NCI-H2029 (cell line): ENCODE results near the gene HAGHL.
"Not testable (repeated sequence)": the region's sequence is repeated elsewhere in the genome, so short reads cannot be mapped to it uniquely, and the experiment has no call there.

ENCODE experiments used
- DNase-seq: peaks from one replicate; lab custom pipeline; 2025; lab: John Stamatoyannopoulos, UW

The HAGHL gene

DNA sequence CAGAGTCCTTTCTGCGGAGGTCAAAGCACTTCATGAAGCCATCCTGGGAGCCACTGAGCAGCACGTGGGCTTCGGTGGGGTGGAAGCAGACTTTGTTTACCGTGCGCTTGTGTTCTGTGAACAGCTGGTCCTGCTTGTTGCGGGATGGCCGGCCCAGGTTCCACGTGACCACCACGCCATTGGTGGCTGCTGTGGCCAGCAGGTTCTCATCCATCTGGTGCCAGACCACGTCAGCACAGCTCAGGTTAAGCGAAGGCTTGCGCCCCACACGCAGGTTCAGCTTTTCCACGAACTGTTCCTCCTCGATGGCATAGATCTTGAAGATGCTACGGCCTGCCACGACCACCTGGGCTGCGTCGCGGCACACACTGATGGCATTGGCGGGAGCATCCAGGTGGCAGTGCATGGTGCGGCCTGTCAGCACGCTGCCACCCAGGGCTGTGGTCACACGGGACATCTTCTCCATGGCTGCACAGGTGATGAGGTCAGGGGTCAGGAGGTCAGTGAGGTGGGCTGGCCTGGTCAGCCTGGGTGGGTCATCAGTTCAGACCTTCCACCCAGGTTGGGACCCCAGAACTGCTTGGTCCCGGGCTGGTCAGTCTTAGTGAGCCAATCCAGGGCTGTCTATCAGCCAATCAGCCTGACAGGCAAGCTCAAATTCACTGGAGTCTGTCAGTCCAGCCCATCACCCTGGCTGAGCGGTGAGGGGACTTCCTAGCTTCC is 37.6 kb upstream of the HAGHL start:
- DNase-seq, result no peak

DNA sequence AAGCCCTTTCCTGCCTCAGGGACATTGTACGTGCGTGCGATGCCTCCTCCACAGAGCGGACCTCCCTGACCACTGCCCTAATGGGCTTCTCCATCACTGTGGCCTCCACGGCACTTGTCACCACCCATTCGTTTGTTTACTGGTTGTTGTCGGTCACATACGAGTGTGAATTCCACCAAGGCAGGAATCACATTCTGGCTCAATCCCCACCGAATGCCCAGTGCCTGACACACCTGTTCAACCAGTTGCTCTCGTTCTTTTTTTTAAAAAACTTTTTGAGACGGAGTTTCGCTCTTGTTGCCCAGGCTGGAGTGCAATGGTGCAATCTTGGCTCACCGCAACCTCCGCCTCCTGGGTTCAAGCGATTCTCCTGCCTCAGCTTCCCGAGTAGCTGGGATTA is 35.7 kb upstream of the HAGHL start:
- not testable (repeated sequence) for DNase-seq

DNA sequence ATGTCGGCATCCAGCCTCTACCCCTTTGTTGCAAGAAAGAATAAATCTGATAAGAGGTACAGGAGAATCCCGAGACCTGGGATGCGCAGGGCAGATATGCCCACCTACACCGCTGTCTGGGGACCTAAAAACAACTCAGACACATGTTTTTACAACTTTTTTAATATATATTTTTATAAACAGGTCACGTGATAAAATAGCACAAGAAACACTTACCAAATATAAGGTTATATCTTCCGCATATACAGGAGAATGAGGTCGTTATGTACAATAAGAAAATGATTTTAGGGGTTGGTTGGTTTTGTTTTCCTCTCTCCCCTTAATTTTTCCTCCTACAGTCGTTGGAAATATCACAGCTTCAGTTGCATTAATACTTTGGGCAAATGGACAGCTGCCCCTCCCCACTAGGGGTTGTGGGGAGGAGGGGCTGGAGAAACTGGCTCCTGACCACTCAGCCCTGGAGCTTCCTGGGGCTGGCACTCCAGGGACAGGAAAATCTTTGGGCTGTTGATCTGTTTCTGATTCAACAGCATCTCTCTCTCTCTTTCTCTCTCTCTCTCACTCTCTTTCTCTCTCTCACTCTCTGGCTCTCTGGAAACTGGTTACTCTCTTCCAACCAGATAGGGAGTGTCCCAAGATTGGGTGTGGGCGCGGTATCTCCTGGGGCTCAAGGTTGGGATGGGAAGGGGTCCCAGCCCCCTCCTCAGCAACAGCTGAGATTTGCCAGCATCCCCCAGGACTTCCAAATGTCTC is 34.4 kb upstream of the HAGHL start:
- DNase-seq, result no peak

GRCh38 chr16:693364-693763 is 33.5 kb upstream of the HAGHL start:
- DNase-seq, result no peak

- DNase-seq, result no peak
Observed at GRCh38 chr16:693766-694165, 33.1 kb upstream of the HAGHL start.

DNA sequence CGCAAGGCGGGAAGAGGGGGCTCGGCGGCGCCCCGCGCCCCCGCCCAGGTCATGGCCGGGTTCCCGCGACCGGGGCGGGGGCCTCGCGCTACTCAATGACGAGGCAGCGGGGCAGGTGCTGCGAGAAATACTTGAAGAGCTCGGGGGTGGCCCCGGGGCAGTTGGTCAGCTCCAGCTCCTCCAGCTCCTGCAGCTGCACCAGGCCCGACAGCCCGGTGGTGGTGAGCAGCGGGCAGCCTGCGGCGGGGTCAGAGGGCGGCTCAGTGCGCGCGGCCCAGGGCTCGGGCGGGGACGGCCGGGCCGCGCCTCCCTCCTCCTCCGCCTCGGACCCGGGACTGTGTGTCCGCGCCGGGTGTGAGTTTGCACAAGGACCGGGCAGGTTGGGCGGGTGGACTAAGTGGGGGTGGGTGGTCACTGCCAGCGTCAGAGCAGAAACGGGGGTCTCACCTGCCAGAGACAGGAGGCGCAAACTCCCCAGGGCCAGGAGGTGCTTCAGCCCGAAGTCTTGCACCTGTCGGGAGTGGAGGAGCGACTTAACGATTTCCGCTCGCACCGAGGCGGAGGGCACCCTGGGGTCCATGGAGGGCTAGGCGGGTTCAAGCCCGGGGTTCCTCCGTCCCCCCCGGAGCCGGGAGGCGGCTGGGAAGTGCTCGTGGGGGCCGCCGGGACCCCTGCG is 32.6 kb upstream of the HAGHL start:
- DNase-seq, result no peak

DNA sequence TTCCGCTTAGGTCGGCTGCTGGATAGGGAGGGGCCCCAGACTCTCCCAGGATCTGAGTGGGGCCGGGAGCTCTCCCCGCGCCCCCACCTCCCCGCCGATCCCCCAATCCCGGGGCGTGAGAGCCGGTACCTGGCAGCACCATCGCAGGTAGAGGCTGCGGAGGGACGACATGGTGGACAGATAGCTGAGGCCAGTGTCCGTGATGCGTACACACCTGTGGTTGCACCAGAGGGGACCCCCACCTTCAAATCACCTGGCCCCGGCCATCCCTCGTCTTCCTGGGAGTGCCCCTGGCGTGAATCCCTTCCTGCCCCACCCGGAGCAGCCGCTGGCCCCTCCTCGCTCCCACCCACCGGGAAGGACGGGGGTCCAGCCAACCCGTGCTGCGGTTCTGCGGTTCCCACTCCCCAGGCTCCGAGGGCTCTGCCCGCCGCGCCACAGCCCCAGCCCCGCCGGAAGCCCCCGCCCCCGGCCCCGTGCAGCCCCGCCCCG is 32.0 kb upstream of the HAGHL start:
- DNase-seq, result no peak

DNA sequence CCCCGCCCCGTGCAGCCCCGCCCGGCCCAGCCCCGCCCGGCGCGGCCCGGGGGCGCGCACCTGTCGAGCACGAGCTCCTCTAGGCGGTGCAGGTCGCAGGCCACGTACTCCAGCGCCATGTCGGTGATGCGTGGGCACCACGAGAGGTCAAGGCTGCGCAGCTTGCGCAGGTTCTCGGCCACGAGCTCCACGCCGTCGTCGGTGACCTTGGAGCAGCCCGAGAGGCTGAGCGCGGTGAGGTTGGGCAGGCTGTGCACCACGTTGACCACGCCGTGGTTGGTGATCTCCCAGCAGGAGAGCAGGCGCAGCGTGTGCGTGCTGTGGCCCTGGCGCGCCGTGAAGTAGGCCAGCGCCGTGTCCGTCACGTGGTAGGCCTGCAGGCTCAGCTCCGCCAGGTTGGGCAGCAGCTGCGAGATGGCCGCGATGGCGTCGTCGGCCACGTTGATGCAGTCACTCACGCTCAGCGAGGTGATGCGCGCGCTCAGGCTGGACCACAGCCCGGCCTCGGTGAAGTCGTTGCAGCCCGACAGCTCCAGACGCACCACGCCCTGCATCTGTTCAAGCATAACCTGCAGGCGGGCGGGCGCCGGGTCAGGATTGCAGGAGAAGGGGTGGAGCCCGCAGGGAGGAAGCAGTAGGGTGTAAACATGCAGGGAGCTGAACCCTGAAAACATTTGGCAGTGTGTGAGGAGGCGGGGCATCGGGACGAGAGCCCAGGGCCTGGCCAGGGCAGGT is 31.4 kb upstream of the HAGHL start:
- peak; percentile 90 for DNase-seq

DNA sequence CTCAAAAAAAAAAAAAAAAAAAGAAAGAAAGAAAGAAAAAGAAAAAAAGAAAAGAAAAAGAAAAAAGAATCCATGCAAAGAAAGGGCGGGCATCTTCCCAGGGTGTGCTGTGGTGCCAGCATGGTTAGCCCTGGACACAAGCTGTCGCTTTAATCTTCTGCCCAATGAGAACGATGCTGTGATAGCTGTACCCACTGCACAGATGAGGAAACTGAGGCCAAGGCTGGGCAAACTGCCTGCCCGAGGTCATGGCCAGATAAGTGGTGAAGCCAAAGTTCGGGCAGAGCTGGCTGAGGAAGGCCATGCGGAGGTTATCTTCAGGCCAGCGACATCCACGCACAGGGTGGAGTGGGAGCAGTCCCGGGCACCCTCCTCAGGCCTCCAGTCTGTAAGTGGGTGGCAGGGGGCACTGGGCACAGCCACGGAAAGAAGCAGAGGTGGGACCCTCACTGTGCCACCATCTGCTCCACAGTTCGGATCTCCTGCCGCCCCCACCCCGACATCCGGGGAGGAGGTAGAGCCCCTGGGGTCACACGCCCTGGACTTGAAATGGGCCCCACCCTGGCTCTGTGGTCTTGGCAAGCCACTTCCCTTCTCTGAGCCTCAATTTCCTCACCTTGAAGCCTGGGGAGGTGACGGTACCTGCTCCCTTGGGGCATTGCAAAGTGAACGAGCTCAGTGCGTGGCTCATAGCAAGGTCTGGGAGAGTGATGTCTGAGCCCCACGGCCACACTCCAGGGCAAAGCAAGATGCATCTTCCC is 27.8 kb upstream of the HAGHL start:
- no peak for DNase-seq

DNA sequence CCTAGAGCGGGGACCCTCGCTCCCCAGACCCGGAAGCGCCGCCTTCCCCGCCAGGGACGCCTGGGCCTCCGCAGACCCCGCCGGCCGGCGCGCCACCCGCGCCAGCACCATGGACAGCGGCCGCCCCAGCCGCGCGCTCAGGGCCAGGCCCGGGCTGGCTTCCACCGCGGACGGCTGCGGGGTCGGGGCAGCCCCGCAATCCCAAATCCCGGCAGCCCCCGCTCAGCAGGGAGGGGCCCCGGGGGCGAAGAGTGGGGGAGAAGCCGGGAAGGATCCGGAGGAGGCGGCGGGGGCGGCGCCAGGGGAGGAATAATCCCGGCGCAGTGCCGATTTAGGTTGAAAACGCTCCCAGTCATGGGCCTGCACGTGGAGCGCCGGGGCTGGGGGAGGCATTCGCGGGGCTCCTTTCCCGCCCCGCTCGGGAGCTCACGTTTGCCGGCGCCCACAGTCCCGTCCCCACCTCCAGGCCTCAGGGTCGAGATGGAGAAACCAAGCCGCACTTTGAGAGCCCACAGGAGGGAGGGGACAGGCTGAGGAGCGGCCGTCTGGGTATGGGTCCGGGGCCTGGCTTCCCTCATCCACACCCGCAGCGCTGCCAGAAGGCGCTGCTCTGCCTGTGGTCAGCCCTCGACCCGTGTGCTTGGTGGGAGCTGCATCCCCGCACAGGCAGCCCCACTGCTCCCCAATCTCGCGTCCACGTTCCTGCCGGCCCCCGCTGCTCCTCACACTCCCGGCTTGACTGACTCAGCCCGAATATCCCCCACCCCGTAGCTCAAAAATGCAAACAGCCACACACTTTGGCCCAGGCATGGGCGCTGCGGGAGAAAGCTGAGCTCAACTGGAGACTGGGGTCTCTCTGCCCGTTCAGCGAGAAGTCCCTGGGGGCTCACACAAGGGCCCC is 26.0 kb upstream of the HAGHL start:
- DNase-seq, result no peak

DNA sequence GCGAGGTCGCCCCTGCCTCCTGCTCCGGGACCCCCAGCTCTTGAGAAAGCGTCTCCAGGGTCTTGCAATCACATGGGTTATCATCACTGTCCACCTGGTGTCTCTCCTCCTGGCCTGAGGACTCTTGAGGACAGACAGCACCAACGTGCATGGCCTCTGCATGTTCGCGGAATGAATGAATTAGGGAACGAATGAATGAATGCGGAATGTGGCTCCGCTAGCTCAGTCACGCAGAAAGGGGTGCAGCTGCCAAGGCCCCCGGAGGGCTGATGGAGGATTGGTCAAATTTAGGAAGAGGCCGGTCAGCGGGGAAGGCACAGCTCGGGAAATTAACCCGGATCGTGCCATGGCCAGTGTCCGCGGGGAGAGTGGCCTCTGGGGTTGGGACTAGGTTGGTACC is 24.6 kb upstream of the HAGHL start:
- no peak for DNase-seq

DNA sequence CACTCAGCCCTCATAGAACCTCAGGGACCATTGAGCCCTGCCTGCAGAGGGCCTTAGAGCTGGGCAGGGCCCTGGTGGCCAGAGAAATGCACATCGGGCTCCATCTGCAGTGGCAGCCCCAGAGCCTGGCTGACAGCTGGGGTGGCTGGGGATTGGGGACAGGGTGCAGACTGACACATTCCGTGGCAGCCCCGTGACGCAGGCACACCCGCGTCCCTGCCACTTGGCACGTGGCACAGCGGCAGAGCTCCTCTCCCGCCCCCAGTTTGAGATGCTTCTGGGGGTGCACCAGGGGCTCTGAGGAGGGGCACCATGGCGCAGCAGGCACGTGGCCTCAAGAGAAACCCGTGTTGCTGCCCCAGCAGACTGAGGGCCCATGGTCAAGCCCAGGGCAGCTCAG is 23.5 kb upstream of the HAGHL start:
- DNase-seq, result no peak

DNA sequence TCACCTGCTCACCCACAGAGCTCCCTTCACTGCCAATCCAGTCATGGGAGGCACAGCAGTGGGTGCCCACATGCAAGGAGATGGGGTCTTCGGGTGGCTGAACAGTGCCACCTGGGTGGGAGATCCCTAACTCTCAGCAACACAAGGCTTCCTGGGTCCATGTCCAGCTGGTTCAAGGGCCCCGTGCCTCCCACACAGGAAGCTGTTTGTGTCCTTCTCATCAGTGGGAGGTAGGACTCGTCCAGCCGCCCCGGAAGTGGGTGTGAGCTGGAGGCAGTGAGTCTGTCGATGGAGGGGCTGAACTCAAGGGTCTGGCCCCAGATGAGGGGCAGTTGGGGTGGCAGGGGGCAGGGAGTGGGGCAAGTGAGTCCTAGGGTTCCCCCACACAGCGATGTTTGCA is 22.9 kb upstream of the HAGHL start:
- no peak for DNase-seq

DNA sequence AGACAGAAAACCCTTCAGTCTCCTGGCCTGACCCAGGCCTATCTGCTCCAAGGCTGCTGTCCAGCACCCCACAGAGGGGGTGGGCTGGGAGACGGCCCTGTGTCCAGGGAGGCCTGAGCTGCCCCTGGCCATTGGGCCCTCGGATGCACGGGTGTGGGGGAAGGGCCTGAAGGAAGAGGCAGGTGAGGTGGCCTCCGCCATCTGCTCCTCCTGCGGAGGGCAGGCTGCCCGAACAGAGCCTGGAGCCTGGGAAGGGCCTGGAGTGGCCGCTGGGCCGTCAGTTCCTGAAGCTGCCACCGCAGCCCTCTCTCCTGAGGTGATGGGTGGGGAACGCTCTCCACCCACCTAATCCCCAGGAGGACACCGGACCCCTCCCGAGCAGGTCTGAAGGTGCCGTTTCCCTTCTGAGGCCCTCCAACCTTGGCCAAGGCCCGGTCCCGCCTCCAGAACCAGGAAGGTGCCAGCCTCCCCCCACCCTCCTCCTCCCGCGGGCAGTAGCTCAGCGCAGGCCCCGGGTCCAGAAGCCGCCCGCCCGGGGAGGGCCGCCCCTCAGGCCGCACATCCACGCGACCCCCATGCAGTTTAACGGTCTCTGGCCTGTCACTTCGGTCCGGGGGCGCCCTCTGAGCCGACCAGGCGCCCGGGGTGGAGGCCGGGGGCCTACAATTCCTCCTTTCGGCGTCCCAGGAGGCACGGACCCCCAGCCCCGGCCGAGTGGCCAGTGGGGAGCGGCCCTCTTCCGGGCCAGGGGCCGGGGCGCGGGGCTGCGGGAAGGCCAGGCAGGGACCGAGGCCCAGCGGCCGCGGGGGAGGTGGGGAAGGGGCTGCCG is 22.1 kb upstream of the HAGHL start:
- no peak for DNase-seq

DNA sequence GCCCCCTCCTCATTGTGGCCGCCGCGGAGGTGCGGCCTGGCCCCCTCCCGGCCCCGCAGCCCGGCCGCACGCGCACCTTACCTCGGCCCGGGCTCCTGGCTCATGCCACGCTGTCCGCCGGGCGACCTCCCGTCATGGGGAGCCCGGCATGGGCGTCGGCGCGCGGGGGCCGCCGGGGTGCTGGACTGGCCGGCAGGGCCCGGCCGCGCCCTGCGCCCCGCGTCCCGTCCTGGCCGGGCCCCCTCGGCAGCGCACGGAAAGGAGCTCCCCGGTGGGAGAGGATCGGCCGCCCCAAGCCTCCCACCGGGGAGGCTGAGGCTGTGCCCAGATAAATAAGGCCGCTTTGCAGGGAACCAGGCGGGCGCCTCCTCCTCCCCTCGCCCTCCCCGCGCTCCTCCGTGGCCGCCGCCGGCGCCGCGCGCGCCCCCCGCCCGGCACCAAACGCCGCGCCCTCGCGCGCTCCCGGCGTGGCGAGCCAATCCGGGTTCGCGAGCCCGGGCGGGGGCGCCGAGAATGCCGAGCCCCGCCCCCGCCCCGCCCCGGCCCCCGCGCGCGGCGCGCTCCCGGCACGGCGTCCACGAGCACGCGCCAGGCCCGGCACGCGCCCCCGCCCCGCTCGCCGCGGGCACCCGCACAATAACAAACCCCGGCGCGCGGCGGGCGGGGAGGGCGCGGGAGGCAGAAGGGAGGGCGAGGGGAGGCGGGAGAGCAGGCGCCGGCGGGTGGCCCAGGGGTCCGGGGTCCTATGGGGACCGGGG is 21.3 kb upstream of the HAGHL start, which contains the start of gene FBXL16:
Gene FBXL16 (minus strand): TSS at position 371 of the 758 bp plus-strand sequence. CDS start 8,396 bp downstream, outside the sequence.
- no peak for DNase-seq

- DNase-seq, result no peak
Observed at GRCh38 chr16:706189-707061, 20.5 kb upstream of the HAGHL start.

GRCh38 chr16:707062-707538 is 19.8 kb upstream of the HAGHL start:
- no peak for DNase-seq
